CD4-positive, alpha-beta T cell treated with Interleukin-17A for 1 hour (primary cell): Measurements from ENCODE around the gene DDX59.
"Not testable (repeated sequence)": the region's sequence is repeated elsewhere in the genome, so short reads cannot be mapped to it uniquely, and the experiment has no call there.

Experiments
- DNase-seq: peaks from one replicate; pipeline ENCODE4 v3.0.0-alpha.2; 2020

The DDX59 gene

DNA sequence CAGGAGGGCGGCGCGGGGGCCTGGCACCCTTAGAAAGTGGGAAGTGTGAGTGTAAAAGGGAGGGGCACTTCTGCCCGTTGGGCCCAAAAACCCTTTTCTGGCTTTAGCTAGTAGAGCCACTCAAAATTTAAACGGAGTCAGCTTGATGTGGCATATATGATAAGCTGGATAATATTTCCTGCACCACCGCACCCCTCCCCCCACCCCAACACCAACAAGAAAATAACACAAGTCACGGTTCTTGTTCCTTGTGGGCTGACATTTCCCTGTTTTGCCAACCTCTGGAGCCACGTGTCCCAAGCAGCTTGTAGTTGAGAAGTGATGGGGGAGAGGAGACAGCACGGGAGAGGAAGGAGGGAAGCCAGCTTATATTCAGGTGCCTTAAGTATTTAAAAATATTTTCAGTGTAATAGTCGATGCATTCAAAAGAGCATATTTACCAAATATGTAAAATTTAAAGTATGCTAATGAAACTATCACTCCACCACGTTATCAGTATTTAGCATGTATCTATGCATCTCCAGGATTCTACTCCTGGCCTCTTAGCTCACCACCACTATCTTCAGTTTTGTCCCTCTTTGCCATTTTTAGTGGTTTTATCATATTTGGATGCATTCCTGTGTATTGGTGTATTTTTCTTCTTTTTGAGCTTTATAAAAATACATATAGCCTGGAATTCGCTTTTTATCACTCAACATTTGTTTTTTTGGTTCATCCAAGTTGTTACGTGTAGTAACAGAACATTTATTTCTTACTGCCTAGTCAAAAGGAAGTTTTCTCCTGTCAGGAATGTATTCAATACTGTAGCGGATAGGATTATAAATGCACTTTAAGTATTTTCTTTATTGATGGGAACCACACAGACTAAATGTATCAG, 773 bp upstream of the DDX59 start:
- no peak for DNase-seq

DNA sequence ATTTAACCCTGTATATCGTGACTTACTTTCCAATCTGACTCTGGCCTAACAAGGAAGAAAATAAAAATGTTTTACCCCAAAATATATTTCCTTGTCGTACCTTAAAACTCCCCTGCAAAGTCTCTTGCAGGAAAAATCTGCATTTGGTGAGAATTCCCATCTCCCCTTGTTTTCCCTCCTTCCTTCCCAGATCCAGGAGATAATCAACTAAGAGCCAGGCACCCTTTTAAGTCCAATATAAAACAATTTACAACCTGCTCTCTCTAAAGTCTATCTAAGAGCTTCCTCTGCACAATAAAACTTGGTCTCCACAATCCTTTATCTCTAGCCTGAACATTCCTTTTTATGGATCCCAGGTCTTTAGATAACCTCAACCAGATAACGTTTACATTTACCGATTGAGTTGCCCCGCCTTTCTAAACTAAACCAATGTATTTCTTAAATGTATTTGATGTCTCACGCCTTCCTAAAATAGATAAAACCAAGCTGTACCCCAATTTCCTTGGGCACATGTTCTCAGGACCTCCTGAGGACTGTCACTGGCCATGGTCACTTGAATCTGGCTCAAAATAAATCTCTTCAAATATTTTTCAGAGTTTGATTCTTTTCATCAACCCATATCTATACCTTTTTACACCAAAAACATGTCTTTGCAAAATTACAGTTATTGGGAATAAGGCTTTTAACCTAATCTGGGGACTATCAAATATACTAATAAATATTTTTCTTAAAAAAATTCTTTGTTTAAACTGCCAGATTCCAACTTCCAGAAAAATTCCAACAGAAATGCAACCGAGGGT, 993 bp downstream of the DDX59 start:
- no peak for DNase-seq

DNA sequence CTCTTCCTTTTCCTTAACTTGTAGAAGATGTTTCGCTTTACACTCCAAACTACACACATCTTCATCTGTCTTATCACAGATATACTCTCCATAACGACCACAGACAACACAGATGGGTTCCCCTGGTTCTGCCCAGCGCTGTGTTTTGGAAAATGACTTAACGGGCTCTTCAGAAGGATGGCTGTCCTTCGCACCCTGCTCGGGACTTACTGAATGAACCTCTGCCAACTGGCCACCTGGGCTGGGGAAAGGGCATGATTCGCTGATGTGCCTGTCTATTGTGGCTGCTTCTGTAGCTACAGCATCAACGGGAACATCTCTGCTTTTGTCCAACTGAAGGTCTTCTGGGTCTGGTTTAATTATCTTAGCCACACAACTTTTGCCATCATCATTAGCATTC, 3.4 kb downstream of the DDX59 start:
- DNase-seq, result no peak

DNA sequence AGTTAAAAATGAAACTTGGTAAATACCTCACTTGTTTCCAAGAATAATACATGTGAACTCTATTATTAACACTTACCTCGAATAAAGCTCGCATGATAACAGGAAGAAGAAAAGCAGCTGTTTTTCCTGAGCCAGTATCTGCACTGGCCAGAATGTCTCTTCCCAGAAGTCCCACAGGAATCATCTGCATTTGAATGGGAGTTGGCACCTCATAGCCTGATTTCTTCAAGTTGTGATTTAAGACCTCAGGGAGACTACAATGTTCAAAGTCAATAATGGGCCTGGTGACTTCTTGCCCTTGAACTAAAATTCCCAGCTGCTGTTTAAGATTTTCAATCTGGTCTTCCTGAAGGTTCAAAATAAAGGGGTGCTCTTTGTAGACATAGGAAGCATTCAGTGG, 3.8 kb downstream of the DDX59 start:
- no peak for DNase-seq

DNA sequence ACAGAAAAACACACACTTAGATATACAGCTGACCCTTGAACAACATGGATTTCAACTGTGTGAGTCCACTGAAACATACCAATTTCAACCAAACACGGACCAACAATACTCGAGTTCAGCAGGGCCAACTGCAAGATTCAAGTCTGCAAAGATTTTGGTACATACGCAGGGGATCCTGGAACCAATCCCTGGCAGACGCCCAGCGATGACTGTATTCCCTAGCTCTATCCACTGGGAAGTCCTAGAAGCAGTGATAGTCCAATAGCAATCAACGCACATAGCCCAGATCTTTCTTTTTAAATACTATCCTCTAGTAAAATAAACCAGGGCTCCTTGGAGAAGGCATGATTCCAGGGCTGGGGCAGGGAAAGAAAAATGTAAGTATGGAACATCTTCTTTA, 9.0 kb downstream of the DDX59 start:
- no peak for DNase-seq

DNA sequence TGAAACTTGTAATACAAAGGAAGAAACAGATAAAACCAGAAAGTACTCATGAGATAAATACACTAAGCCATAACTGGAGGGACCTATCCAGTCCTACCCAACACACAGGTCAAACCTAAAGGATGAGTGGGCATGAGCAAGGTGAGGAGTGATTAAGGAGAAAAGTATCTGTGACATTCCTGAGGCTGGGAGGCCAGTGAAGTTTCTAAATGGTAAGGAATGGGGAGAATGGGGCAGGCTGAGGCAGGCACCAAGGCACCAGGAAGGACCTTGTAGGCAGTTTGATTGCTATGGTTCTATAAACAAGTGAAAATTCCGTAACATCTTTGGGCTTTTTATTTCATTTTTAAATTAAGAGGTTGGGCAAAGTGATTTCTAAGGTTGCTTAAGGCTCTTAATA, 10.4 kb downstream of the DDX59 start:
- no peak for DNase-seq

DNA sequence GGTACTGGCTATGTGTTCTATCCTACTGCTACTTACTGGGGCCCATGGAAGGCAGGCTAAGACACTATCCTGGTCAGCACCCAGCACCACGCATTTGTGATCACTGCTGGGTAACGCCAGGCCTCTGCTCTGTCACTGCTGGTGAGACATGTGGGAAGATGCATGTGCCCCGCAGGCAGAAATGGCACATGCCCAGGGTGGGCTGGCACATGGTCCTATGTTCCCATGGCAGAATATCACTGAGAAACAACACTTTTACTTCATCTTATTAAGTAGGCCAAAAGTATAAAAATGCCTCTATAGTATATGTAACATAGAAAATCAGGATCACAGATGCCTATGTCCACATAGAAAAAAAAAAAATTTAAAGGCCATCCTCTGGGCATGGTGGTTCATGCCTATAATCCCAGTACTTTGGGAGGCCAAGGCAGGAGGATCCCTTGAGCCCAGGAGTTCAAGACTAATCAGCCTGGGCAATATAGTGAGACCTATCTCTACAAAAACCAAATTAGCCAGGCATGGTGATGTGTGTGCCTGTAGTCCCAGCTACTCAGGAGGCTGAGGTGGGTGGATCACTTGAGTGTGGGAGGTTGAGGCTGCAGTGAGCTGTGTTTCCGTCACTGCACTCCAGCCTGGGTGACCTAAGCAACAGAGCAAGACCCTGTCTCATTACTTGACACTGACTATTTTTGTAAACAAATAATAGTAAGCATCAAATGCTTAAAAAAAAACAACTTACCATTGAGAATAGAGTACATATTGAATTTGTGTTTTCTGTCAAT, 11.5 kb downstream of the DDX59 start:
- DNase-seq, result no peak

DNA sequence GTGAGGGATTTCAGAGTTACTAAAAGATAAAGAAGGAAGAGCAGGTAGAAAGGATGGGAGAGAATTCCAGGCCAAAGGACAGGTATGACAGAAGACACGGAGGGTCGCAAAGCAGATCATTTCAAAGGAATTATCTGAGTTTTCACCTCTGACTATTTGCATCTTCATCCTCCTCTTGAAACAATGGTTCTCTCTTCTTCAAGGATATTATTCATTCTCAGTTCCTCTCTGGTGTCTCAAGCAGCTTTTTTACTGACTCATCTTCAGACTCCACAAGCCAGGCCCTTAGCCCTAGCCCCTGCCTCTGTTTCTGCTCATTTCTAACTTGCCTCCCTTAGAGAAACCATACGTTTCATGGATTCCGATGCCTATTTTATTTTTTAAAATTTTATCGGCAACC, 15.0 kb downstream of the DDX59 start:
- no peak for DNase-seq

DNA sequence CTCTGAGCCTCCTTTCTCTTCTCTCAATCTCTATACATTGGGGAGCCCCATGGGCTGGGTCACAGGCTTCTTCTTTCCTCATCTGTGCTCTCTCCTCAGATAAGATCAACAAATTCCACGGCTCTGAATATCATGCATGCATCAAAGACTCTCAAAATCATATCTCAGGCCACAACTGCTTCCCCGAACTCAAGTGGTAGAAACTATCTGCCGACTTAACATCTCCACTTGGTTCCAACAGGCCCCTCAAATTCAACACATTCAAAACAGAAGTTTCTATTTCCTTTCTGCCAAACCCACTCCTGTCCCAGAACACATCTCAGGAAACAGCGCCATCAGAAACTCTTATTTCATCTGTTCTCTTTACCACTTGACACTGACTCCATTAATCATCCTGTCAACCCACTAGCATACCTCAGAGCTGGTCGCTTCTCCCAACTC, 16.7 kb downstream of the DDX59 start:
- DNase-seq, result no peak

DNA sequence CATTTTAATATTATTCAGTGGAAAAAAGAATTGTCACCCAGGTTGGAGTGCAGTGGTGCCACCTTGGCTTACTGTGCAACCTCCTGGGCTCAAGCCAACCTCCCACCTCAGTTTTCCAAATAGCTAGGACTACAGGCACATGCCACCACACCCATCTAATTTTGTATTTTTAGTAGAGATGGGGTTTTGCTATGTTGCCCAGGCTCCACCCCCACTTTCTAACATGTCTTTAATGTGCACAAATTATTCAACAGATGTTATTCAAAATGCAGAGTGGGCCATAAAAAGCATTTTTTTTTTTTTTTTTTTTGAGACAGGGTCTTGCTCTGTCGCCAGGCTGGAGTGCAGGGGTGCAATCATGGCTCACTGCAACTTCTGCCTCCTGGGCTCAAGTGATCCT, 17.3 kb downstream of the DDX59 start:
- DNase-seq, result no peak

DNA sequence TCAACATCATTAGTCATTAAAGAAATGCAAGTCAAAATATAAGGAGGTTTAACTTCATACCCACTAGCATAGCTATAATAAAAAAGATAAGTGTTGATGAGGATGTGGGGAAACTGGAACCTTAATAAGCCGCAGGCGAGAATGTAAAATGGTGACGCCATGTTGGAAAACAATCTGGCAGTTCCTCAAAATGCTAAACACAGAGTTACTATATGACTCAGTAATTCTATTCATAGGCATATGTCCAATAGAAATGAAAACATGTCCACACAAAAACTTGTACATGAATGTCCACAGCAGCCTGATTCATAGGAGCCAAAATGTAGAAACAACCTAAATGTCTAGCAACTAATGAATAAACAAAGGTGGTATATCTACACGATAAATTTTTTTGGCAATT, 23.2 kb downstream of the DDX59 start:
- DNase-seq, result no peak

DNA sequence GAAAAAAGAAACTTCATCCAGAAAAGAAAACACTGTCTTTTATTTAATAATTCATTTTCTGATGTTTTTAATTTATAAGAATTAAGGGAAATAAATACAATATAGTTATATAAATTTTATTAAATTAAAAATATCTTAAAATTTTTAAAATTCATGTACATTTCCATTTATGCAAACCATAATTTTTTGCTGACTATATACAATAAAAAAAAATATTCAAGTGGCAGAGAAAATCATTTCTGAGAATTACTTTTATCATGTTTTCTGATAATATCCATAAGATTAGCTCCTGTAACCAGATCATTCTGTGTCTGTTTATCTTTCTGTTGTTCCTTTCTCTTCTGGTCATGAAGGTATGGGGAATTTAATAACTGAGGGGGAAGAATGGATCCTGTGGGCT, 25.7 kb downstream of the DDX59 start:
- DNase-seq, result no peak

DNA sequence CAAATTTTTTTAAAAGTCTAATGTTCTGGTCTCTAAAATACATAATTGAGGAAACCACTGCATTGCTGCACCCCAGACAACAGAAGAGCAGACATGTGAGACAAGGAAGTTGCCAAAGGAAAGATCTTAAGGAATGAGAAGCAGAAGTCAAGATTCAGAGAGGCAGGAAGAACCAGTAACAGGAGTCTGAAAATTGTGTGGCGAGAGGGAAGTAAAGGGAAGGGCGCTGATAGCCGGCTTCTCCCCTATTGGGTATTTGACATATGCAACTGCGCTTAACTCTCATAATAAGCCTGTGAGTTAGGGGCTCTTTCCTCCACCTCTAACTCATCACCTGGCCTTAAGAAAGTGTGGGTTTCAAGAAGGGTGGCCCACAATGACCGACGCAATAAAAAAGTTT, 27.2 kb downstream of the DDX59 start:
- DNase-seq, result no peak

DNA sequence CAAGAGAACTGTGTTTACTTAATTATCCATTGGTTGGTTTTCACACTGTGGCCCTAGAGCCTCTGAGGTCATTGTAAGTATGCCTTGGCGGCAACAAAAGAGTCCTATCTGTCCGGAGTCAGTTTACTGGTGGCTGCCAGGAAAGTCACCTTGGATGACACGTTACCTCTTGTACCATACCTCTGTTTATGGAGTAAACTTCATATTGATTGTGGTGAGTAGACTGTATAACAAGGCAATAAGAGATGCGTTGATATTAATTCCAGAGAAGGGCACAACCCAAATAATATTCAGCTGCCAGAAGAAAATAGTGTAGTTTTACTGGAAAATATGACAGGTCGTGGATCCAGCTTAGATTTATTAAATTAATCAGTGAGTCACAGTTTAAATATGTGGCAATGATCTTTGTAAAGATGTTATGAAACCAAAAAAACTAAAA, 28.7 kb downstream of the DDX59 start:
- DNase-seq, result no peak

DNA sequence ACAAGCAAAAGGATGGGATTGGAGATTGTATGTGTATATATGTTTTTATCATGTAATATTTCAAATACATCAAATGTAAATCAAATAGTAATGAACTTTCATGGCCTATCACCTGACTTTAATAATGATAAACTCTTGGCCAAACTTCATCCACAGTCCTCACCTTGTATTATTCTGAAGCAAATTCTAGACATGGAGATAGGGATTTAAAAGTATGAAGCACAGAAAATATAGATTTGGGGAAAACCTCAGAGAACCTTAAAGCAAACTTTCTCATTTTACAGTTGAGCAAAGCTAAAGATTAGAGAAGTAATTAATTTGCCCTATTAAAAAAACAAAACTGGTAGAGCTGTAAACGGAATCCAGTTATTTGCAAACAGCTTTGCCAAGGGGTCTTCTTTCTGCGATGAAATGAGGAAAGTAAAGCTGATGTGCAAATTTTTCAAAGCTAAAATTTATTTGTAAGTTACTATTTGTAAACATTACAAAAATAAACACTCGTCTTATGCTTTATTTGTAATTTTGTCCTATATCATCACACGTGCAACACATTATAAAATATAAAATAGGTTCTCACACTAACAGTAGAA, 29.2 kb downstream of the DDX59 start:
- no peak for DNase-seq

DNA sequence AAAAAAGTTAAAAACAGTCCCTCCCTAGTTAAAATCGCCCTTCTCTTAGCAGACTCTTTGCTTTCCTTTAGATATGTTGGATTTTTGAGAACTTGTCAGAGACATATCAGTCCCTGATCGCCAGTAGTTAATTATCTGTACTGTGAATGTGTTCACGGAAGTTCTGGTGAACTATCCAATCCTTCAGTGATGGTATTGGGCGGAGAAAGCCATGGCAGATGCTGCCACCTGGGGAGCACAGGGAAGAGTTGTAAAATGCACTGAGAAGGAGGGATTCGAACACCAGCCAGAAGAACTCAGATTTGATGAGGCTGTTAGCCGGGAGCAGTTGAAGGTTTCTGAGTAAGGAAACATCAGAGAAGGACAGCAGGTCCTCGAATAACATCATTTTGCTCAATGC, 31.6 kb downstream of the DDX59 start:
- DNase-seq, result no peak

DNA sequence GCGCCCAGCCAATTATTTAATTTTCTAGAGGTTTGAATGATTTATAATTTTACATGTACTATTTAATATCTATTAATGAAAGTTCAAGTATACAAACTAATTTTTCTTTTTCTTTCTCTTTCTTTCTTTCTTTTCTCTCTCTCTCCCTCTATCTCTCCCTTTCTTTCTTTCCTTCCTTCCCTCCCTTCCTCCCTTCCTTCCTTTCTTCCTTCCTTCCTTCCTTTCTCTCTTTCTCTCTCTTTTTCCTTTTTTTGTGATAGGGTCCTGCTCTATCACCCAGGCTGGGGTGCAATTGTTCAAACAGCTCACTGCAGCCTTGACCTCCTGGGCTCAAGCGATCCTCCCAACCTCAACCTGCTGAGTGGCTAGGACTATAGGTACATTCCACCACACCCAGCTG, 33.0 kb downstream of the DDX59 start:
- DNase-seq, result no peak

DNA sequence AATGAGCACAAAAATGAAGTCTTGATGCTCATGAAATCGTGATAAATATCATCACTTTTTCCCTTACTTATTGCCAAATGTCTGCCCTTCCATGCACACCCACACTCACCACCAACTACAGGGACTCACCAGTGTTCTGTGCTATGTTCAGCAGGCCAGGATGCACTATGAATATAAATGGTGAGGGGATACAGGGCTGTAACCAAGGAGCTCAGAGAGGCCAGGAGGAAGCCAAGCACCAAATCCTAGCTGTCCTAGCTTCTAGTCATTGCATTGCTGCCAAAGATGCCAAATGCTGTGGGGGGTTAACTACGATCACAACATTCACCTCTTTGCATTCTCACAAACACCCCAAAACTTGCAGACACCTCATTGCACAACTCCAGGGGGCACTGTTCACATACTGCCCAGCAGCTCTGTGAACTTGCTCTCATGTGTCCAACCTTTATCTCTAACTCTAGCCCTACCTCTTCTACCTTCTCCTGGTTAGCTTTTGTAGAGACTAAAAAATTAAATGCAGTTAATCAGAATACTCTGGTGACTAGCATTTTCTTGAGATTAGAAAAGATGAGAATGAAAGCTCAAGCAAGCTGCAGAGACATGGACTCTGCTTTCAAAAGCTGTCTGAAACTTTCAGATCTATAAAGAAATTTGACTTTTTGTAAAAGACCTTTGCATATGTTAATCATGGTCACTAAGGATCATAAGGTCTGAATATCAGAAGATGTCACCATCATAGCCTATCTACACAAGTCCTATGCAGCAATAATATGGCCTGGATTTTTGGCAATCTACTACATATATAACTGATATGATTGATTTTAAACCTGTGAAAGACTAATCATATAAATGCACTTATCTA, 35.2 kb downstream of the DDX59 start:
- DNase-seq, result no peak

DNA sequence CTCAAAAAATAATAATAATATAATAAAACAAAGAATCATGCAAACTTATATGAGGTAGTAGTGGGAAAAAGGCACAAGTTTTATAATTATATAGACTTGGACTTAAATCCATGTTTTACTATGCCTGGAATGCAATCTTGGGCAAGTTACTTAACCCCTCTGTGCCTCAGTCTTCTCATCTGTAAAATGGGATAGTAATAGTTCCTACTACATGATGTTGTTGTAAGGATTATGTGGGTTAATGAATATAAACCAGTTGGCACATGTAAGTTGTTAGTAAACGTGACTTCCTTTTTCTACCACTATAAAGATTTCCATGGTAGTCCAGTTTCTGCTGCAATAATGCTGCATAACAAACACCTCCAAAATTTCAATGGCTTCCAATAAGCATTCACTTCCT, 38.3 kb downstream of the DDX59 start:
- no peak for DNase-seq

DNA sequence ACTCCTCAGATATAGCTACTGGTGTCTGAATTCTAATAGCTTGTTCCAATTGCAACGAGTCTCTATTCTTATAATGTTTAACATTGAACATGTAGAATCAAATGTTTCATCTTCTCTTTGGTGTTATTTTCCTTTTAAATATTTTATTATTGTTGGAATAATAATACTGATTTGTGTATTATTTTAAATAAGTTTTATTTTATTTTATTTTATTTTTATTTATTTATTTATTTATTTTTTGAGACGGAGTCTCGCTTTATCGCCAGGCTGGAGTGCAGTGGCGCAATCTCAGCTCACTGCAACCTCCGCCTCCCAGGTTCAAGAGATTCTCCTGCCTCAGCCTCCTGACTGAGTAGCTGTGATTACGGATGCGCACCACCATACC, 39.2 kb downstream of the DDX59 start:
- DNase-seq, result not testable (repeated sequence)

DNA sequence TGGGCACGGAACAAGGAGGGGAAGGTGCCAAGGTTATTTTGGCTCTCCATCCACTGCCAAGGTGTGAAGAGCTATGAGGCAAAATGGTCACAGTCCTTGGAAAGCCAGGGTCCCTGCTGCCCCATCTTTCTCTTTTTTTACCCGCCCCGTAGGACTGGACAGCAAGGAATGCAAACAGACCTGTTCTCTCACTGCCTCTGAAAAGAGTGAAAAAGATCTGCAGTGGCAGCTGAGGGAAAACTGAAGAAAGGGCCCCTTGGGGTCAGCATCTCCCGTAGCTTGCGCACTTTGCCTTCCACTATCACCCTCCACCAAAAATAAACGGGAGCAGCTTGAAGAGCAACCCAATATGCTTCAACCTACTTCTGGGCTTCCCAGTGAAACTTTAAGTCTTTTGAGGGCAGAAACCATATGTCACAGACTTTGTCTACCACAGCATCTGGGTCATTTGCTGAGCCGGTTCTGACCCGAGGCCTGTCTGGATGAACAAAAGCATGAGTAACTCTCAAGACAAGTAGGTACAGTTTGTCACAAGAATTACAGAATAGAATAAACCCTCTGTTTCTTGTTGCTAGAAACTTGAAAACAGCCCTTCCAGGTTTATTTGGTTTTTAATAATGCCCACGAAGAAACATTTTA, 39.7 kb downstream of the DDX59 start:
- no peak for DNase-seq
